ENCODE results near the gene ITPR1. TPM values are rescaled to one million over a fixed set of nuclear protein-coding genes. Genes with fewer than 3 reads are reported as not detected.

Gene ITPR1
- total and polyA plus RNA-seq, 2 donors, result 57.3 to 240 TPM

DNA sequence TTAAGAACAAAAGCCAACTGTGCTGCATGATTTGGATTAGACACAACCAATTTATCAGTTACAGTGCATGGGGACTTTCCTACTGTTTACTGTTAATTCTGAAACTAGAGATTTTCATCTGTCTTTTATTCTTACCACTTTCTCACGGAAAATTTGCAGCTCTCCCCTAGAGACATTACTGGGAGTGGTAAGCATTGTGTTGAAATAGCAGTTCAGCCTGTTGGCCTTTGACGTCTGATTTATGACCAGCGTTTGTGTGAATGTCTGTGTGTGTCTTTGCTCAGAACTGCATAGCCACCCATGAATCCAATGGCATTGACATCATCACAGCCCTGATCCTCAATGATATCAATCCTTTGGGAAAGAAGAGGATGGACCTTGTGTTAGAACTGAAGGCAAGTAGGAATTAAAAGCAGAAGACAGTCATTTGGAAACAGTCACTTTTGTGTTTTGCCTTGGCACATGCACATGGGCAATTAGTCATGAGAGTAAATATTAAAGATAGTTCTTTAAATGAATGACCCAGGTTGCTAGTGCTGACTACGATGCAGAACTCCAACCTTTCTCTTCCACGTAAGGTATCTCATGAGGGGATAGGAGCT lies 283.9 kb downstream of the ITPR1 start:
- 67% methylated on average over 5 of the region's 5 CpGs for WGBS
- H3K27ac ChIP-seq (ENCODE audit: low read depth), result no peak overlapping the region
- H3K36me3 ChIP-seq (ENCODE audit: insufficient read depth), result peaks cover 2% of the 10 kb centered on the region
- no peak overlapping the region for H3K4me3 ChIP-seq (ENCODE audit: low read depth, low read length)
- DNase-seq (ENCODE audit: extremely low spot score), result peak; percentile 49
- H3K4me1 ChIP-seq (ENCODE audit: insufficient read depth), result peaks cover 1% of the 10 kb centered on the region

DNA sequence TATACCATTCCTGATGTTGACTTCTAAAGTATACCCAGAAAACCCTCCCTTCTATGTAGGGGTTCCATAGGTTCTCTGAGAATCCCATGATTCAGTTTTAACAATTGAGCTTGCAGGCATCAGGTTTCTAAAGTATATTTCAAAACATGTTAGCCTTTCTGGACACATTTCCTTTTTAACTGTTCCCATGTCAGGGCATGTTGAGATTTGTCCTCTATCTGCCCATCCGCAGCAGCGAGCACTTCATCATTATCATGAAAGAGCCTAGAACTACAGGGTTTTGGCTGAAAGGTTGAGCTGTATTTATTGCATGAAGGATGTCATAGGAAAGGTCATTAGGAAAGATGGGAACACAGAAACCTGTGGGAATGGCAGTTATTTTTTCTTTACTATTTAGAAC lies 285.0 kb downstream of the ITPR1 start:
- H3K27ac ChIP-seq (ENCODE audit: low read depth), result no peak overlapping the region
- peaks cover 2% of the 10 kb centered on the region for H3K36me3 ChIP-seq (ENCODE audit: insufficient read depth)
- H3K4me1 ChIP-seq (ENCODE audit: insufficient read depth), result peaks cover 1% of the 10 kb centered on the region
- no peak overlapping the region for H3K4me3 ChIP-seq (ENCODE audit: low read depth, low read length)
- no peak for DNase-seq (ENCODE audit: extremely low spot score)
- WGBS, result 89% methylated on average over 2 of the region's 2 CpGs

DNA sequence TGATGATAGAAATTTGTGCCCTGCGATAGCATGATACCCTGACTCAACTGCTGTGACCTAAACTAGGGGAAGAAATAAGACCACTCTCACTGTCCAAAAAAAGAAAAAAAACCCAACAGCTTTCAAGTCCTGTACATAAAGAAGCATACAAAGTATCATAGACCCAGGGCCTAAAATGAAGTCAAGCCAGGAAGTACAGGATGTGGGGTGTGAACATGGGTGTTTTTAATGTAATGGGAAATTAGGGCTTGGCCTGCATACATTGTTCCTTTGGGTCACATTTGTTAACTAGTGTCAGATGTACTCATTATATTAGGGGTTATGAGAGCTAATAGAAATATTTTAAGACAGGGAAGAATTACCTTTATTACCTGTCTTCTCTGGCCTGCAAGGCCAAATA lies 285.6 kb downstream of the ITPR1 start:
- WGBS, result 100% methylated on average over 1 of the region's 1 CpG
- no peak for DNase-seq (ENCODE audit: extremely low spot score)

DNA sequence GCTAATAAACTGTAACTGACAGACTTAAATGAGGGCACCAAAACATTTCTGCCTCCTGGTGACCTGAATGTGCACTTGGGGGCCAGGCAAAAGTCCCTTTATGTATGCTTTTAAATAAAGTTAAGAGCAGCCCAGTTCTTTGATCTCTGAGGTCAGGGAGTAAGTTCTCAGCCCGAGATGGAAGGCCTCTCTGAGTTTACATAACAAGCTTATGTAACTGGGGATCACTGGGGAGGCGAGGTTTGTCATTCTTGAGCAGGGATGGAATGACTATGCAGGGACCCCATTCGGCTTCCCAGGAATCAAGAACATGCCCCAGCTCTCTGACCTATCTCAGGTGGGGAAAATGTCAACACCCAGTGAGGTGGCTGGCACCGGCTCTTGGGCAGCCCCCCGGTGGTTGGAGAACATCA lies 287.4 kb downstream of the ITPR1 start:
- H3K4me3 ChIP-seq (ENCODE audit: low read depth, low read length), result no peak overlapping the region
- H3K27ac ChIP-seq (ENCODE audit: low read depth), result no peak overlapping the region
- WGBS, result 55% methylated on average over 5 of the region's 5 CpGs
- H3K36me3 ChIP-seq (ENCODE audit: insufficient read depth), result peaks cover 2% of the 10 kb centered on the region
- H3K4me1 ChIP-seq (ENCODE audit: insufficient read depth), result peaks cover 1% of the 10 kb centered on the region
- DNase-seq (ENCODE audit: extremely low spot score), result no peak

More for the DNA sequence above, 285.6 kb downstream of the ITPR1 start:
- Histone ChIP-seq H3K4me3 (ENCODE audit: low read depth, low read length) (no peak overlapping the region), H3K36me3 (ENCODE audit: insufficient read depth) (peaks cover 2% of the 10 kb centered on the region), H3K27ac (ENCODE audit: low read depth) (no peak overlapping the region), H3K4me1 (ENCODE audit: insufficient read depth) (peaks cover 1% of the 10 kb centered on the region)

DNA sequence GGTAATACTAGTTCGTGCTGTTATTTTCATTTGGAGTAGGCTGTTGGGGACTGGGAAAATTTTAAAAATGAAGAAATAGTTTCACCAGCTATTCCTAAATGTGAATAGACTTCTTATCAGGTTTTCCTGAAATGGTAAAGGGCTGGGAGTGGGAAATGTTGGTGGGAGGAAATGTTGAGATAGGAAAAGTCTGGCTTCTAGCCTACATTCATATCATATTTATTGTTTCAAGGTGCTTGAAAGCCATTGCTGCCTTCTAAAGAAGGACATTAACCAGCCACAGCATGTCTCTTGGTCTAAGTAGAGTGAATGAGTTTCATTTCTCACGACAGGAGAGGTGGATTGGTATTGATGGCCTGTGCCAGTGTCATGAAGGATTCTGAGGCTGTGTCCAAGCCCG lies 288.9 kb downstream of the ITPR1 start:
- no peak overlapping the region for H3K4me3 ChIP-seq (ENCODE audit: low read depth, low read length)
- no peak overlapping the region for H3K27ac ChIP-seq (ENCODE audit: low read depth)
- DNase-seq (ENCODE audit: extremely low spot score), result no peak
- peaks cover 1% of the 10 kb centered on the region for H3K4me1 ChIP-seq (ENCODE audit: insufficient read depth)
- peaks cover 2% of the 10 kb centered on the region for H3K36me3 ChIP-seq (ENCODE audit: insufficient read depth)
- WGBS, result 76% methylated on average over 3 of the region's 3 CpGs

DNA sequence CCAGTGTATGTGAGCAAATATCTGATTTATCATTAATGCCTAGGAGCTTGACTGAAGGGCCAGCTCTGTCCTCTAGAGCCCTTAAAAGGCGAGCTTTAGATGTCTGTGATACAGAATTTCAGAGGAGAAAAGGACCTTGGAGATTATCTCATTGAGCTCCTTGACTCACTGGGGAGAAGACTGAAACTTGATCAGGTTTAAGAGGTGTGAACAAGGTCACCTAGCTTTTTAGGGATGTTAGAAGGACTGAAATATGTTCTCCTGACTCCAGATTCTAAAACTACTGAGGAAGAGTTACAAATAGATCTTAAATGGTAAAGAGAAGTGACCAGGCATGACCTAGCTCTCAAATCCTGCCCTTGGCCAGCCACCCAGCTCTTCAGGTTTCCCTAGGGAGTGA lies 292.4 kb downstream of the ITPR1 start:
- peaks cover 1% of the 10 kb centered on the region for H3K4me1 ChIP-seq (ENCODE audit: insufficient read depth)
- 95% methylated on average over 1 of the region's 1 CpG for whole genome bisulfite sequencing

DNA sequence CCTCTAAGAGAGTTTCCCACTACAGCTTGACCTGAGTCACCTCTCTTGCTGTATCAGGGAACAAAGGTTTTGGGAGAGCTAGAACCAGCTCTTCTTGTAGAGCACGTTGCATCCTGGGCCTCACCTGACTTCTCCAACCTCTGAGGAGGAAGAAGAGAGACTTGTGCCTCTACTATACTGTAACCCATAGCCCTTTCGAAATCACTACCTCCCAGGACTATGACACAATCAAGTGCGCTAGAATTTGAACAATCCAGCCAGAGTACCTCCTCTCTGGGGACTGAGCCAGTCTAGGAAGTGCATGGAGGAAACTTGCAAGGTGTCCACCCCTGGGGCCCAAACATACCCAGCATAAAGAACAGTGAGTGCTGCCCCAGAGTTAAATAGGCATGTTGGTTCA lies 293.3 kb downstream of the ITPR1 start:
- H3K4me3 ChIP-seq (ENCODE audit: low read depth, low read length), result no peak overlapping the region
- H3K27ac ChIP-seq (ENCODE audit: low read depth), result no peak overlapping the region
- WGBS, result 94% methylated on average over 3 of the region's 3 CpGs
- H3K36me3 ChIP-seq (ENCODE audit: insufficient read depth), result no peaks in the 10 kb centered on the region
- no peaks in the 10 kb centered on the region for H3K4me1 ChIP-seq (ENCODE audit: insufficient read depth)
- DNase-seq (ENCODE audit: extremely low spot score), result no peak

More for the DNA sequence above, 292.4 kb downstream of the ITPR1 start:
- Histone ChIP-seq H3K4me3 (ENCODE audit: low read depth, low read length) (no peak overlapping the region), H3K36me3 (ENCODE audit: insufficient read depth) (no peaks in the 10 kb centered on the region), H3K27ac (ENCODE audit: low read depth) (no peak overlapping the region)
- DNase-seq (ENCODE audit: extremely low spot score), result no peak

DNA sequence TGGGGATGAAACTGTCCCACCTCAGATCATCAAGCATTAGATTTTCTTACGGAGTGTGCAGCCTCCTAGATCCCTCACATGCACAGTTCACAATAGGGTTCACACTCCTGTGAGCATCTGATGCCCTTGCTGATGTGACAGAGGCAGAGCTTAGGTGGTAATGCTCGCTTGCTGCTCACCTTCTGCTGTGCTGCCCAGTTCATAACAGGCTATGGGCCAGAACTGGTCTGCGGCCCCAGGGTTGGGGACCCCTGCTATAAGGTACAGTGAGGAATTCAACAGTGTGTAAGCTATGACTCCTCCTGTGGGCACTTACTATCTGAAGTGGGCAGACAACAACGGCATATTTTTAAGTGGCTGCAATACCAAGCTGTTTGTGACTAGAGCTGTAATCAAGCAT lies 298.2 kb downstream of the ITPR1 start:
- Histone ChIP-seq H3K4me1 (ENCODE audit: insufficient read depth) (no peaks in the 10 kb centered on the region), H3K27ac (ENCODE audit: low read depth) (no peak overlapping the region), H3K36me3 (ENCODE audit: insufficient read depth) (peaks cover 3% of the 10 kb centered on the region), H3K4me3 (ENCODE audit: low read depth, low read length) (no peak overlapping the region)
- no peak for DNase-seq (ENCODE audit: extremely low spot score)
- WGBS, result 96% methylated on average over 4 of the region's 4 CpGs

DNA sequence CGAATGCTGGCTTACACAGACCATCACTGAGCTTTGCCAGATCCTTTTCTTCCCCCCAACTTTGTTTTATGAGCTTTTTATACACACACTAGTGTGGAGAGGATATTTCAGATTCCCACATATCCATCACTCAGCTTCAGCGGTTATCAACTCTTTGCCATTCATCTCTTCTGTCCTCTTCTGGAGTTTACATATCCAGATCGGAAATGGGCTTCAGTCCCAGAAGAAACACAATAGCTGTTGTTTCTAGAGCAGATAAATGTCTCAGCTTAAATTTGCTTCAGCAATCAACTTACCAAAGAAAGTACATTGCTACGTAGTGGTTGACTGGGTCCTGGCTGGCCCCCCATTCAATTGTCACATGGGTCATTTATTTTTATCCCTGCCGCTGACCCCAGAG lies 300.2 kb downstream of the ITPR1 start:
- Histone ChIP-seq H3K4me1 (ENCODE audit: insufficient read depth) (no peaks in the 10 kb centered on the region), H3K36me3 (ENCODE audit: insufficient read depth) (peaks cover 3% of the 10 kb centered on the region), H3K27ac (ENCODE audit: low read depth) (no peak overlapping the region), H3K4me3 (ENCODE audit: low read depth, low read length) (no peak overlapping the region)
- WGBS, result 84% methylated on average over 5 of the region's 5 CpGs
- no peak for DNase-seq (ENCODE audit: extremely low spot score)

DNA sequence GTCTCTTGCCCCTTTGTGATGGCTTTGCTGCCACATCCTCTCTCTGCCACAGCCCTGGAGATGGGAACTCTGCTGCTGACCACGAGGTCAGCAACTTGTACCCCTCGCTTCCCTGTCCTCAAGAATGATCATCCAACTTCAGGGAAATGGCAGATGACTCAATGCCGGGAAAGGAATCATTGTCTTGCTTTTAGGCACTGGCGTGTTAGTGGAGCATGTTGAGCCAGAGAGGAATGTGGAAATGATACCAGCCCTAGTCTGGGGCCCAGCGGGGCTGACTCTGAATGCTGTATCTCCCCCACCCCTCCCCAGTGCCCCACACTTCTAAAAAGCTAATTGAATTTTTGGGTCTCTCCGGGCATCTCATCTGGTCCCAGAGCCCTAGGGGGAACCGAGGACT lies 301.2 kb downstream of the ITPR1 start:
- WGBS, result 91% methylated on average over 7 of the region's 7 CpGs
- Histone ChIP-seq H3K4me3 (ENCODE audit: low read depth, low read length) (no peak overlapping the region), H3K36me3 (ENCODE audit: insufficient read depth) (peaks cover 3% of the 10 kb centered on the region), H3K27ac (ENCODE audit: low read depth) (no peak overlapping the region), H3K4me1 (ENCODE audit: insufficient read depth) (no peaks in the 10 kb centered on the region)
- no peak for DNase-seq (ENCODE audit: extremely low spot score)

DNA sequence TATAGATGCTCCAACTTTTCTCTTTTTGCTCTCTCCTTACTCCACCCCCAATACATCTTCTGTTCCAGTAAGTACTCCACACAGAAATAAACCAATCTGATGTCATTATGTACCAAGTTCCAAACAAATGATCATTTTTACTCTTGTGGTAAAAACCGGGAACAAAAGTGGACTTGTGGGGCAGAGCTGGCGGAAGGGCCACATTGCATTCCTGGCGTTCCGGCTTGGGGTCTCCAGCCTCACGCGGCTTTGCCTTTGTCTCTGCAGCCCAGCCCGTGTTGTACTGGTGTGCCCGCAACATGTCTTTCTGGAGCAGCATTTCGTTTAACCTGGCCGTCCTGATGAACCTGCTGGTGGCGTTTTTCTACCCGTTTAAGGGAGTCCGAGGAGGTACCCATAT lies 301.6 kb downstream of the ITPR1 start:
- Histone ChIP-seq H3K36me3 (ENCODE audit: insufficient read depth) (peaks cover 3% of the 10 kb centered on the region), H3K4me3 (ENCODE audit: low read depth, low read length) (no peak overlapping the region)
- WGBS, result 97% methylated on average over 13 of the region's 13 CpGs

DNA sequence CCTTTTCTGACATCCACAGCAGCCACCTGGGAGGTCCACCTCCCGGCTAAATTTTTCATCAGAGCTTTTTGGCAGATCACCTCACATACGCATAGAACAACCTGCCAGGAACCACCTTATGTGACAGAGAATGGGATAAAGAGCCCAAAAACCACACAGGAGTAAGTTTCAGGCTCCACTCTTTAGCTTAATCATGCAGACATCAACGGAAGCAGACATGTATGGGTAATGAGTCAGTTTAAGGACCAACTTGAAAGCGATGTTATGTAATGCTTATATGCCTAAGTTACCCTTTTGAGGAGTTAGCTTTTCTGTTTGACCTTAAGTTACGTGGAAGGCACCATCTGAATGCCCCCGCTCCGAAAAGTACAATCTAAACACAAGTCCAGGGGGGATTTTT lies 302.8 kb downstream of the ITPR1 start:
- 96% methylated on average over 7 of the region's 7 CpGs for WGBS
- Histone ChIP-seq H3K27ac (ENCODE audit: low read depth) (no peak overlapping the region), H3K4me3 (ENCODE audit: low read depth, low read length) (no peak overlapping the region), H3K4me1 (ENCODE audit: insufficient read depth) (no peaks in the 10 kb centered on the region), H3K36me3 (ENCODE audit: insufficient read depth) (peaks cover 3% of the 10 kb centered on the region)
- no peak for DNase-seq (ENCODE audit: extremely low spot score)

More for the DNA sequence above, 301.6 kb downstream of the ITPR1 start:
- H3K27ac ChIP-seq (ENCODE audit: low read depth), result no peak overlapping the region
- DNase-seq (ENCODE audit: extremely low spot score), result no peak
- H3K4me1 ChIP-seq (ENCODE audit: insufficient read depth), result no peaks in the 10 kb centered on the region

DNA sequence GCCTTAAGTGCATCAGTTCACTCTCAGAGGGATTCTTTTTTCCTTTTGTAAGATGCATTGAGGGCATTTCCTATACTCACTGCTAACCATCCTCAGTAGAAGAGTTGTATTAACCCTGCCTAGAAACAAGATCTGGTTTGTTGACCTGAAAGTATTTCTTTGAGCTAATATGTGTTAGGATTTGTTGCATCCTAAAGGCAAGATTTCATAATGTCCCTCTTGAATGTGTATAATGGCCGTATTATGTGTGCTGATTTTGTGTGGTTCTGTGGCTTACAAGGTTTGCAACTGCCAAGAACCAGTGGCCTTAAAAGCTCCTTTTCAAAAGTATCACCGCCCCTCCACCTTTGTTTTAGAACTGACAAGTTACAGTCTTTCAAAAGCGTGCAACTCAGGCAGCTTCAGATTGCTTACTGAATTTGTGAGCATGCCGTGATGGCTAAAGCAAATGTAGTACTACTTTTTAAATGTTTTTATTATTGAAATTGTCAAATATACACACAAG lies 304.1 kb downstream of the ITPR1 start:
- 96% methylated on average over 4 of the region's 4 CpGs for WGBS
- Histone ChIP-seq H3K4me3 (ENCODE audit: low read depth, low read length) (no peak overlapping the region), H3K36me3 (ENCODE audit: insufficient read depth) (peaks cover 3% of the 10 kb centered on the region), H3K4me1 (ENCODE audit: insufficient read depth) (no peaks in the 10 kb centered on the region), H3K27ac (ENCODE audit: low read depth) (no peak overlapping the region)
- no peak for DNase-seq (ENCODE audit: extremely low spot score)

DNA sequence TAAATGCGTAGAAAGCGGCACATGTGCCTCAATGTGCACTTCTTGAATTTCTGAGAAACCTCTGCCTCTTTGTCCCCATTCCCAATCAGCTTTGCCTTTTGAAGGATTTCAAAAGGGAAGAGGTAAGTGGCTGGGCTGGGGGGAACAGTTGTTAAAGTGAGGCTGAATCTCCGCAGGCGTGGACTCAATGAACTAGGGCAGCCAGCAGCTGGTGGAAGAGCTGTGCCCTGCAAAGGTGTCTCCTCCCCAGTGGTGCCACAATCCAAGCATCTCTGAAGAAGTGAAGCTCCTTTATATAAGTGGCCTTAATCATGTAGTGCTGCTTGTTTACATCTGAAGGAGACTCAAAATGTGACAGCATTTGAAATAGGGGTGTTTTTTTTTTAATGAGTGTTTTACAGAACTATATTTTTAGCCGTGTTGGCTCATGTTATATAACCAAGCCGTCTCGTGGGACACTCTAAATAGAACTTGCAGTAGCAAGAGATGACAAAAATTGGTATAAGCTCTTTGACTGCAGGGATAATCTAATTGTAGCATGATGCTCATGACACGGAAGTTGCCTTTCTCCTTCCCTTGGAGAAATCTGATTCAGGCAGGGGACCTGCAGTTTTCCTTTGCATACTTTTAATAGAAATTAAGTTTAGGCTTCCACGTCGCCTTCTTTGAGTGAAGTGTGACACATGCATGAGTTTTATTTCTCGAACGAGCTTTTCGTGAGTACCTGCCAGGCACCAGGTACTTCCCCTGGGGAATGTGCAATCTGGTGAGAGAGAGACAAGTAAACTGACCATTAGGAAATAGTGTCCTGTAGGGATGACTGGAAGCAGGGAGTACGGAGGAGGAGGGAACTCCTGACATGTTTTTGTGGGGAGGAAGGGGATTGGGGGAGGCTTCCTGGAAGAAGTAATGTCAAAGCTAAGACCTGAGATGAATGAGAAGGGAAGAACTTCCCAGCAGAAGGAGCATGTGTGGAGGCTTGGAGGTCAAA lies 306.4 kb downstream of the ITPR1 start:
- 87% methylated on average over 14 of the region's 14 CpGs for WGBS
- Histone ChIP-seq H3K4me3 (ENCODE audit: low read depth, low read length) (no peak overlapping the region), H3K27ac (ENCODE audit: low read depth) (no peak overlapping the region), H3K4me1 (ENCODE audit: insufficient read depth) (no peaks in the 10 kb centered on the region), H3K36me3 (ENCODE audit: insufficient read depth) (peaks cover 3% of the 10 kb centered on the region)
- DNase-seq (ENCODE audit: extremely low spot score), result no peak
